IPS-11a (cell line): Measurements from ENCODE around the gene TMEM235.
A peak's percentile ranks its signal among the peaks of the same experiment; 100 is the strongest.
"Not testable (repeated sequence)": the region's sequence is repeated elsewhere in the genome, so short reads cannot be mapped to it uniquely, and the experiment has no call there.

Source experiments
- H3K4me3 ChIP-seq: one replicate; pipeline ENCODE4 v1.5.1; 2013; ENCODE audit warnings: low read depth, low read length, control low read depth

Gene TMEM235

DNA sequence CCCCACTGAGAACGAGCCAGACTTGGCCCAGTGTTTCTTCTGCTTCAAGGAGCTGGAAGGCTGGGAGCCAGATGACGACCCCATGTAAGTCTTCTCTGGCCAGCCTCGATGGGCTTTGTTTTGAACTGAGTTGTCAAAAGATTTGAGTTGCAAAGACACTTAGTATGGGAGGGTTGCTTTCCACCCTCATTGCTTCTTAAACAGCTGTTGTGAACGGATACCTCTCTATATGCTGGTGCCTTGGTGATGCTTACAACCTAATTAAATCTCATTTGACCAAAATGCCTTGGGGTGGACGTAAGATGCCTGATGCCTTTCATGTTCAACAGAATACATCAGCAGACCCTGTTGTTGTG lies 16.7 kb upstream of the TMEM235 start:
- peak overlapping the region; percentile 88 for H3K4me3 ChIP-seq

DNA sequence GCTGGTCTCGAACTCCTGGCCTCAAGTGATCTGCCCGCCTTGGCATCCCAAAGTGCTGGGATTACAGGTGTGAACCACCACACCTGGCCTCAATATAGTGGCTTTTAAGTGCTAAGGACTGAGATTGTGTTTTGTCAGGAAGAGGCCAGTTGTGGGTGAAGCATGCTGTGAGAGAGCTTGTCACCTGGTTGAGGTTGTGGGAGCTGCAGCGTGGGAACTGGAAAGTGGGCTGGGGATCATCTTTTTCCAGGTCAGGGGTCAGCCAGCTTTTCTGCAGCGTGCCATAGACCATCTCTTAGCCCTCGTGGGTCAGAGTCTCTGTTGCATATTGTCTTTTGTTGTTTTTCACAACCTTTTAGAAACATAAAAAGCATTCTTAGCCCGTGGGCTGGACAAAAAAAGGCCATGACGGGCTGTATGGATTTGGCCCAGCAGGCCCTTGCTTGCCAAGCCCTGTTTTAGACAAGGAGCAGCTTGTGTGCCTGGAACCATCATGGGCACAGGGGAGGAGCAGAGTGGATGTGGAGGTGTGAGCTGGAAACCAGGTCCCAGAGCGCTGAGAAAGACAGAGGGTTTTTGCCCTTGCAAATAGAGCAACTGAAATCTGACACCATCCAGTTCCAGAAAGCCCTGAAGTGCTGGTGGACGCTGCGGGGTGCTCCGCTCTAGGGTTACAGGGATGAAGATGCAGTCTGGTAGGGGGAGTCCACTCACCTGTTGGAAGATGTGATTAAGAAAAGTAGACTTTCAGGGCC lies 11.9 kb upstream of the TMEM235 start:
- no peak overlapping the region for H3K4me3 ChIP-seq

DNA sequence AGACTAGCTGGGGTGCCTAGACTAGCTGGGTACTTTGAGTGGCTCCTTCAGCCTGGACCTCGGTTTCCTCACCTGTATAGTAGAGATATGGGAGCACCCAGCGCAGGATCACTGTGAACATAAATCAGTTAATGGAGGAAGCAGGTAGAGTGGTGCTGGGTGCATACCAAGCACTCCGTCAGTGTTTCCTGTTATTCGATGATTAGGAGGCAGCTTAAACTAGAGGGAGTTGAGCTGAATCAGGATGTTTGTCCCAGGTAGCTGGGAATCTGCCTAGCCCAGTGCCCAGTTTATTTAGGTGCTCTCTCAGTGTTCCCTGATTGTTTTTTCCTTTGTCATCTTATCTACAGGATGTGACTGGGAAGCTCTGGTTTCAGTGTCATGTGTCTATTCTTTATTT lies 8.4 kb upstream of the TMEM235 start:
- H3K4me3 ChIP-seq = no peak overlapping the region

DNA sequence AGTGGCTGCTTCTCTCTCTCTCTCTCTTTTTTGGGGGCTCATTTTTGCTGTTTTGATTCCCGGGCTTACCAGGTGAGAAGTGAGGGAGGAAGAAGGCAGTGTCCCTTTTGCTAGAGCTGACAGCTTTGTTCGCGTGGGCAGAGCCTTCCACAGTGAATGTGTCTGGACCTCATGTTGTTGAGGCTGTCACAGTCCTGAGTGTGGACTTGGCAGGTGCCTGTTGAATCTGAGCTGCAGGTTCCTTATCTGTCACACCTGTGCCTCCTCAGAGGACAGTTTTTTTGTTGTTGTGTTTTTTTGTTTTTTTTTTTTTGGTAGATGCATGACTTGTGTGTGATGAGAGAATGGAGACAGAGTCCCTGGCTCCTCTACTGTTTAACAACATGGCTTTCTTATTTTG lies 7.7 kb upstream of the TMEM235 start:
- no peak overlapping the region for H3K4me3 ChIP-seq

DNA sequence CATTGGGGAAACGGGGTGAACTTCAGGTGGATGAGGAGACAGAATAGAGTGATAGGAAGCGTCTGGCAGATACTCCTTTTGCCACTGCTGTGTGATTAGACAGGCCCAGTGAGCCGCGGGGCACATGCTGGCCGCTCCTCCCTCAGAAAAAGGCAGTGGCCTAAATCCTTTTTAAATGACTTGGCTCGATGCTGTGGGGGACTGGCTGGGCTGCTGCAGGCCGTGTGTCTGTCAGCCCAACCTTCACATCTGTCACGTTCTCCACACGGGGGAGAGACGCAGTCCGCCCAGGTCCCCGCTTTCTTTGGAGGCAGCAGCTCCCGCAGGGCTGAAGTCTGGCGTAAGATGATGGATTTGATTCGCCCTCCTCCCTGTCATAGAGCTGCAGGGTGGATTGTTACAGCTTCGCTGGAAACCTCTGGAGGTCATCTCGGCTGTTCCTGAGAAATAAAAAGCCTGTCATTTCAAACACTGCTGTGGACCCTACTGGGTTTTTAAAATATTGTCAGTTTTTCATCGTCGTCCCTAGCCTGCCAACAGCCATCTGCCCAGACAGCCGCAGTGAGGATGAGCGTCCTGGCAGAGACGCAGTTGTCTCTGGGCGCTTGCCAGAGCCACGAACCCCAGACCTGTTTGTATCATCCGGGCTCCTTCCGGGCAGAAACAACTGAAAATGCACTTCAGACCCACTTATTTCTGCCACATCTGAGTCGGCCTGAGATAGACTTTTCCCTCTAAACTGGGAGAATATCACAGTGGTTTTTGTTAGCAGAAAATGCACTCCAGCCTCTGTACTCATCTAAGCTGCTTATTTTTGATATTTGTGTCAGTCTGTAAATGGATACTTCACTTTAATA lies 7.0 kb upstream of the TMEM235 start:
- H3K4me3 ChIP-seq = no peak overlapping the region

DNA sequence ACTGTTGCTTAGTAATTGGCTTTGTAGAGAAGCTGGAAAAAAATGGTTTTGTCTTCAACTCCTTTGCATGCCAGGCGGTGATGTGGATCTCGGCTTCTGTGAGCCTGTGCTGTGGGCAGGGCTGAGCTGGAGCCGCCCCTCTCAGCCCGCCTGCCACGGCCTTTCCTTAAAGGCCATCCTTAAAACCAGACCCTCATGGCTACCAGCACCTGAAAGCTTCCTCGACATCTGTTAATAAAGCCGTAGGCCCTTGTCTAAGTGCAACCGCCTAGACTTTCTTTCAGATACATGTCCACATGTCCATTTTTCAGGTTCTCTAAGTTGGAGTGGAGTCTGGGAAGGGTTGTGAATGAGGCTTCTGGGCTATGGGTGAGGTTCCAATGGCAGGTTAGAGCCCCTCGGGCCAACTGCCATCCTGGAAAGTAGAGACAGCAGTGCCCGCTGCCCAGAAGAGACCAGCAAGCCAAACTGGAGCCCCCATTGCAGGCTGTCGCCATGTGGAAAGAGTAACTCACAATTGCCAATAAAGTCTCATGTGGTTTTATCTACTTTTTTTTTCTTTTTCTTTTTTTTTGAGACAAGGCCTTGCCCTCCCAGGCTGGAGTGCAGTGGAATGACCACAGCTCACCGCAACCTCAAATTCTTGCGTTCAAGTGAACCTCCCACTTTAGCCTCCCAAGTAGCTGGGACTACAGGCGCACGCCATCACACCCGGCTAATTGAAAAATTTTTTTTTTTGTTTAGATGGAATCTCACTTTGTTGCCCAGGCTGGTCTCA lies 6.2 kb upstream of the TMEM235 start:
- H3K4me3 ChIP-seq = no peak overlapping the region

DNA sequence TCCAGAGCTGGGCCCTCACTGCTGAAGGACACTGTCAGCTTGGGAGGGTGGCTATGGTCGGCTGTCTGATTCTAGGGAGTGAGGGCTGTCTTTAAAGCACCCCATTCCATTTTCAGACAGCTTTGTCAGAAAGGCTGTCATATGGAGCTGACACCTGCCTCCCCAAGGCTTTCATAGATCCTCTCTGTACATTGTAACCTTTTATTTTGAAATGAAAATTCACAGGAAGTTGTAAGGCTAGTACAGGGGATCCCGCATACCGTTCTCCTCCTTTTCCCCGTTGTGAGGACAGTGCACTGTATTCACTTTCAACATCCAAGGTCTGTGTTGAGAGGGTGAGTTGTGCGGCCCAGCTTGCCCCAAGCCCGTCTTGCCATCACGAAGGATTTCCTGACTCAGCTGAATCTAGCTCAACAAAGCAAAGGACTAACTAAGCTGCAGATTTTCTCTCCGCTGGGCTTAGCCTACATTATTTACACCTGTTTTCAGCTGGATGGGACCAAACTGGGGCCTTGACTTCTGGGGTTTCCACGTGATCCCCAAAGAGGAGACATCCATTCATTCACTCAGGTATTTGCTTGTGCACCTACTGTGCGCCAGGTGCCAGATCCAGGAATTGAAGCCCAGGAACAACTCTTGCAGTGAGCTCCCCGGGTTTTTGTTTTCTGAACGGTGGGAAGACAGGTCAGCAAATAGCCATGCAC lies 5.2 kb upstream of the TMEM235 start:
- no peak overlapping the region for H3K4me3 ChIP-seq

DNA sequence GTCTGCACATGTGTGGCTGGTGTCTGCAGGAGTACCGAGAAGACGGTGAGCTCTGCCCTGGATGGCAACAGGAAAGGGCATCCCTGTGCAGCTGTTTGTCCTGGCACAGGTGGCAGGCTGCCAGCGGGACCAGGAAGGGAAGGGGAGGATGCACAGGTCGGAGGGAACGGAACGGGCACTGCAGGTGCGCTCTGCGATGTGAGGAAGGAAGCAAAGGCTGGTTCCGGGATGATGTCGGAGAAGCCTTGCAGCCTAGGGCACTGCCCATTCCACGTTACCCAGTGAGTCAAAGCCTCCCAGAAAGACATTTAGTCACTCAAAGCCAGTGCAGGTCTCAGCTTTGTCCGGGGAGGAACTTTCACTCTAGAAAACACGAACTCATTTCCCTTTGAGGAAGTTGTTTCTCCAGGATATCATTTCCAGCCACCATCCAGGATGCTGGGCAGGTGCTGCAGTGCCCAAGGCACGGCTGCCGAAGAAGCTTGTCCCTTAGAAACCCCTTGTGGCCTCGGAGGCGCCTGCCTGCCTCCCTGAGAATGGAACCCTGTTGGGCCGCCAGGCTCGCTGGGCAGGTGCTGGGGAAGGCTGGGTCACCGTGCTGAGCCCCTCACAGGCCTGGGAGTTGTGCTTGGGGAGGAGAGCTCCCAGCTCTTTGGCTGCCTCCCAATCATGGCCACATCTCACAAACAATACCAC lies 4.5 kb upstream of the TMEM235 start:
- H3K4me3 ChIP-seq = no peak overlapping the region

DNA sequence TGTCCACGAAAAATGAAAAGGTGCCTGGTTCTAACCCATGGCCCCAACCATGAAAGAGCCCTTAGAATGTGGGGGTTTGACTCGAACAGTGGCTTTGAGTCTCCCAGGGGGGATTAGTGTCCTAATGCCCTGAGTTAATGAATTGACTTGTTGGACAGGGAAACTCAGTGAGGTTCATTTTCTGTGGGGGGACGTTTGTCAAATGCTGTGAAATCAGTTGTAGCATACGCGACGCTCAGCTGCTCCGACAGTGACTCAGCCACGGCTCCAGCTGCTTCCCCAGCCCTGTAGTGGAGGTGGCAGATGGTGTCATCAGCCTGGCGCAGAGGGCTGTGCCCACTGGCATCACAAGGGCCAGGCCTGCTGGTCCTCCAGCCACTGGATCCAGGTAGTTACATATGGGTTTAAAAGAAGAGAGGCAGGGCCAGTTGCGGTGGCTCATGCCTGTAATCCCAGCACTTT lies 3.9 kb upstream of the TMEM235 start:
- no peak overlapping the region for H3K4me3 ChIP-seq

DNA sequence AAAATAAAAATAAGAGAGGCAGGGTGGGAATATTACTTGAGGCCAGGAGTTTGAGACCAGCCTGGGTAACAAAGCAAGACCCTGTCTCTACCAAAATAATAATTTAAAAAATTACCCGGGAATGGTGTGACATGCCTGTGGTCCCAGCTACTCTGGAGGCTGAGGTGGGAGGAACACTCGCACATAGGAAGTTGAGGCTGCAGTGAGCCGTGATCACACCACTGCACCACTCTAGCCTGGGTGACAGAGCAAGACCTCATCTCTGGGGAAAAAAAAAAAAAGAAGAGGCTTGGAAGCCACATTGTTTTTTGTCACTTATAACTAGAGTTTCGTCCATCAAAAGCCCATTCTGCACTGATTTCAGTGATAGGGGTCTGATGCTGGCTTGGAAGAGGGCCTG lies 3.3 kb upstream of the TMEM235 start:
- H3K4me3 ChIP-seq = no peak overlapping the region

DNA sequence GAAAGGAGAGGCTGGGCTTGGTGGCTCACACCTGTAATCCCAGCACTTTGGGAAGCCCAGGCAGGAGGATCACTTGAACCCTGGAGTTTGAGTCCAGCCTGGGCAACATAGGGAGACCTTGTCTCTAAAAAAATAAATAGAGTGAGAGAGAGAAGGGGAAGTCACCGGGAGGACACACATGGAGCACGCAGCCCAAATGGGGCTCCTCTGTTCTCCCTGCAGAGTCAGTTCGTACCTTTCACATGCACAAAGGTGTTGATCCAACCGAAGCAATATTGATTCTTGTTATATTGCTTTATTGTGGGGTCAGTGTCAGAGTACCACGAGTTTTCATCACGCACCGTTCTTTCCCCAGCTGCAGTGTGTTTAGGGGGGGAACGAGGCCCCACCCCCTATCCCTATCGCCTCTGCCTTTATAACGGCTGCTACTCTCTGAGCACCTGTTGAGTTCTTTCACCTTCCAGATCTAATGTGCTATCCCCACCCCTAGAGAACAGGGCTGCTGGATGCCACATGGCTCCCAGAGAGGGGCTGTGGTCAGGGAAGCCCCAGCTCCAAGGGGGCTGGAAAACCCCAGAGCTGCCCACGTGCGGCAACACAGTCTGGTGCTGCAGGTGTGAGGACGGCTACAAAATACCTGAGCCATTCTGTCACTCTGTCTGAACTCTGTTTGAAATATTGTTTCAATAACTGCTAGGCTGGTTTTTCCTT lies 1.0 kb upstream of the TMEM235 start:
- no peak overlapping the region for H3K4me3 ChIP-seq

DNA sequence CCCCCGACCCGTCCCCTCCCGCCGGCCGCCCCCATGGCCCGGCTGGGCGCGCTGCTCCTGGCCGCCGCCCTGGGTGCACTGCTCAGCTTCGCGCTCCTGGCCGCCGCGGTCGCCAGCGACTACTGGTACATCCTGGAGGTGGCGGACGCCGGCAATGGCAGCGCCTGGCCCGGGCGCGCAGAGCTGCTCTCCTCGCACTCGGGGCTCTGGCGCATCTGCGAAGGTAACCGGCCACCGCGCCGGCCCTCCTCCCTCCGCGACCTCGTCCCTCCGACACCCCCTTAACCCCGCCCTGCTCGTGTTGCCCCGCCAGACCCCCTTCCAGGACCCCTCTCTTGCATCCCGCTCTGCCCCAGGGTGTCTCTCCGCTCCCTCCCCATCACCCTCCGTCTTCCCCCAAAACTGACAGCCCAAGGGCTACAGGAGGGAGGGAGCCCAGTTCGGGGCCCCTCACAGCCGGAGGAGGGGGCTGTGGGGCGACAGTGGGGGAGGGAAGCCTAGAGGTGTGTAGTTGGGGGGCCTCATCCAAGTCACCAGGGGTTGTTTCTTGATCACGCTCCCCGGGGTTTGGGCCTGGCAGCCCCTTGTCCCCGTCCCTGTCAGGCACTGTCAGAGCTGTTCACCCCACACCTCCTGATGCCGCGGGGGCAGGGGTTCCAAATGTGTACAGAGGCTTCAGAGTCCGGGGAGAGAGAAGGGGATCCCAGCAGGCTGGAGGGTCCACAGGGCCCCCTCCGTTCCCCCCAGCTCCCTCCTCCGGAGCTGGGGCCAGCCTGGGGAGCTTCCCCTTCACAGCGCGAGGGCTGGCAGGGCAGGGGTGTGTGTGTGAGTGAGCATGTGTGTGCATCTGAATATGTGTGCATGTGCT lies 794 bp downstream of the TMEM235 start:
- peak overlapping the region; percentile 39 for H3K4me3 ChIP-seq

DNA sequence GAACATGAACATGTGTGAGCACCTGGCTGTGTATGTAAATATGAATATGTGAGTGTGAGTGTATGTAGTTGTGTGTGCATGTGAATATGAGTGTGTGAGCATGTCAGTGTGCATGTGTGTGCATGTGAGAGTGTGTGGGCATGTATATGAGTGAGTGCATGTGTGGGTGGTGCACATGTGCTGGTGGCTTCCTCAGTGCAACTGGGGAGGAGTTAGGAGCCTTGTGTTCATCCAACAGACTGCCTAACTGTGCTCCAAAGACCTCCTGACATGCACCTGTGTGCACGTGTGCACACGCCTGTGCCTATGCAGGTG lies 1.4 kb downstream of the TMEM235 start:
- H3K4me3 ChIP-seq = no peak overlapping the region

DNA sequence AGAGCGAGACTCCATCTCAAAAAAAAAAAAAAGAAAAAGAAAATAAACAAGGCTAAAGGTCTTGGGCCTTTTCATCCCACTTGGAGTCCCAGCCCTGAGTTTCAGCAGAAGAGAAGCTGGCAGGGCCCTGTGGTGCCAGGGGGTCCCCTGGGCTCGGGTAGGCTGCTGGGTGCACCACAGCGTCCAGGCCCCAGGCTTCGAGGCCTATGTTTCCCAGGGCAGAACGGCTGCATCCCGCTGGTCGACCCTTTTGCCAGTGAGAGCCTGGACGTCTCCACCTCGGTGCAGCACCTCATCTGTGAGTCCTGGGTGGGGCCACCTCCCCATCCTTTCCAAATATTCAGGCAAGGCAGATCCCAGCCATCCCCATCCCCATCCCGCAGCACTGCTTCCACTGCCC lies 2.2 kb downstream of the TMEM235 start:
- H3K4me3 ChIP-seq = no peak overlapping the region

DNA sequence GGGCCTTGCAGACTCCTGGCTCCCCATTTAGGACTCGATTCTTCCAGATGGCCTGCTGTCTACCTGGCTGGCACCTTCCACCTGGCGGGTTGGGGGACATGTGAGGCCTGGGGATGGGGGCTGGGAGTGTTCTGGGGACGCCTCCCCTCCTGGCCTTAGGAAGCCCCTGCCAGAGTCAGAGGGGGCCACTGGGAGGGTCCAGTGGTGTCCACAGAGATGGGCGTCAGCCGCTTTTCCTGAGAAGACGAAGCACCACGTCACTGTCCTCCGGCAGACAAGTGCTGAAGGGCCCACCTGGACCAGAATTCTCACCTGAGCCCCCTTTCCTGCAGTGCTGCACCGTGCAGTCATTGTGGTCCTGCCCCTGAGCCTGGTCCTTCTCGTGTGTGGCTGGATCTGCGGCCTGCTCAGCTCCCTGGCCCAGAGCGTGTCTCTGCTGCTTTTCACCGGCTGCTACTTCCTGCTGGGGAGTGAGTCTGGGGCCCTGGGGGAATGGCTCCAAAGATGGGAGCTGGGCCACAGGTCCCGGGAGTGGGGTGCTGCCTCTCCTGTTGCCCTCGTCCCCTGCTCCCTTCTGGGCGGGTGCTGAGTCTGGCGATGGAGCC lies 2.9 kb downstream of the TMEM235 start:
- no peak overlapping the region for H3K4me3 ChIP-seq

DNA sequence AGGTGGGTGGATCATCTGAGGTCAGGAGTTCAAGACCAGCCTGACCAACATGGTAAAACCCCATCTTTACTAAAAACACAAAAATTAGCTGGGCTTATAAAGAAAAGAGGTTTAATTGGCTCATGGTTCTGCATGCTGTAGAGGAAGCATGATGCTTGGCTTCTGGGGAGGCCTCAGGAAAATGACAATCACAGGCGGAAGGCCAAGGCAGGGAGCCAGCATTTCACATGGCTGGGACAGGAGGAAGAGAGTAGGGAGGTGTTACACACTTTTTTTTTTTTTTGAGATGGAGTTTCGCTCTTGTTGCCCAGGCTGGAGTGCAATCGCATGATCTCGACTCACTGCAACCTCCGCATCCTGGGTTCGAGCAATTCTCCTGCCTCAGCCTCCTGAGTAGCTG lies 3.6 kb downstream of the TMEM235 start:
- not testable (repeated sequence) for H3K4me3 ChIP-seq

DNA sequence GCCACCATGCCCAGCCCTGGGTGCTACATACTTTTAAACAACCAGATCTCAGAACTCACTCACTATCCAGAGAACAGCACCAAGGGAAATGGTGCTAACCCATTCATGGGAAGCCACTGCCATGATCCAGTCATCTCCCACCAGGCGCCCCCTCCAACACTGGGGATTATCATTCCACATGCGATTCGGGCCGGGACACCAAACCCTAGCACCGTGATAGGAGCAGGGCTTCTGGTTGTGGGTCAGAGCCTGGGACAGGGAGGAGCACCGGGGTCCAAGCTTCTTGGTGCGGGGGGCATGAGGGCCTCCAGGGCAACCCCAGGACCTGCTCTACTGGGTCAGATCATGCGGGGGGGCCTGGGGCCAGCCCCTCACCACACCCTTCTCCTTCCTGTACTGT lies 4.5 kb downstream of the TMEM235 start:
- no peak overlapping the region for H3K4me3 ChIP-seq

DNA sequence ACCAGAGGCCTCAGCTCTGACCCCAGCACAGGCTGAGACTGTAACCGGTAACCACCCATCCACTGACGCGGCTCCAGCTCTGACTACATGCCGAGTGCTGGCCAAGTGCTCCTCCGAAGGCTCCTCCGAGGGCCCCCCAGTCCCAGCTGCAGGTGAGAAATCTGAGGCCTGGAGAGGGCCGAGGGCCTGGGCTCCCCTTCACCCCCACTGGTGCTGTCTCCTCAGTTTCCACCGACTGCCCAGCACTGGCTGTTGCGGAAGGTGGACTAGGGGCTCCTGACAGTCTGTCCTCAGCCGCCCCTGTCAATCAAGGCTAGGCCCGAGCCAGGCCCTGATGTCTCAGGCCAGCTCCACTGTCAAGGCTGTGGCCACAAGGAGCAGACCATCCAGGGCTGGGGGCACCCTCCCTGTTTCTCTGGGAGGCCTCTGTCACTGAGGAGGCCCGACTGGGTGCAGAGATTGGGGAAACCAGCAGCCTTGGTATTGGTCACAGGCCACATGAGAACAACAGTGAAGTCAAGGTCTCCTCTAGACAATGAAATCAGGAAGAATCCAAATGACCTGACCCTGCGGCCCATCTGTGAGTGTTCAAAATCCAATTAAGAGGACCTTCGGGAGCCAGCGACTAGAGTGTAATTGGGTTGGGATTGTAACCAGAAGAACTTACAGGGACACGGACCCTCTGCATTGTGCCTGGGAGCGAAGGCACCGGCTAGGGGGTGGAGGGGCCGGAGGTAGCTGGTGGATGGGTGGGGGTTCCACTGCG lies 5.1 kb downstream of the TMEM235 start:
- no peak overlapping the region for H3K4me3 ChIP-seq
